ENCODE measurements around the gene HIVEP2.

The HIVEP2 gene

GRCh38 chr6:142804490-142804889, 140.5 kb downstream of the HIVEP2 start:
- no peak overlapping the region for H3K4me2 ChIP-seq
- H4K20me1 ChIP-seq: peaks cover 0 to 48% (median 3%) of the 10 kb centered on the region in 11 experiments; a peak in 8 of 22 replicates
- no peaks in the 10 kb centered on the region for H3K4me1 ChIP-seq
- no peak overlapping the region for H3K4me3 ChIP-seq
- no peaks in the 10 kb centered on the region for H3K9me3 ChIP-seq (replicated peaks in 1 of 11)
- TF ChIP-seq Cebpa-rat (IDR thresholded peaks at IDR 0.05): no peak
- no peak overlapping the region for H3K9ac ChIP-seq
- H3K36me3 ChIP-seq: peaks cover 0 to 56% (median 30%) of the 10 kb centered on the region in 11 experiments; a peak in 18 of 22 replicates
- H3K27me3 ChIP-seq: no peaks in the 10 kb centered on the region
- no peak overlapping the region for H3K27ac ChIP-seq

- H3K4me1 ChIP-seq: no peaks in the 10 kb centered on the region
- H3K9me3 ChIP-seq (replicated peaks in 1 of 11): no peaks in the 10 kb centered on the region
- peaks cover 0 to 58% (median 5%) of the 10 kb centered on the region in 11 experiments; a peak in 8 of 22 replicates for H4K20me1 ChIP-seq
- H3K27ac ChIP-seq: no peak overlapping the region
- no peak for TF ChIP-seq Cebpa-rat (IDR thresholded peaks at IDR 0.05)
- H3K36me3 ChIP-seq: peaks cover 0 to 47% (median 21%) of the 10 kb centered on the region in 11 experiments; a peak in 17 of 22 replicates
- H3K4me3 ChIP-seq: no peak overlapping the region
- H3K4me2 ChIP-seq: no peak overlapping the region
- H3K27me3 ChIP-seq: no peaks in the 10 kb centered on the region
- H3K9ac ChIP-seq: no peak overlapping the region
These were observed 141.4 kb downstream of the HIVEP2 start for GRCh38 chr6:142803495-142804058.

- Histone ChIP-seq H3K4me3 (no peak overlapping the region), H3K36me3 (peaks cover 0 to 52% (median 18%) of the 10 kb centered on the region in 11 experiments; a peak in 16 of 22 replicates), H3K4me2 (no peak overlapping the region), H4K20me1 (peaks cover 0 to 63% (median 5%) of the 10 kb centered on the region in 11 experiments; a peak in 8 of 22 replicates), H3K9ac (no peak overlapping the region), H3K9me3 (replicated peaks in 1 of 11) (no peaks in the 10 kb centered on the region), H3K27me3 (no peaks in the 10 kb centered on the region), H3K4me1 (no peaks in the 10 kb centered on the region), H3K27ac (no peak overlapping the region)
- TF ChIP-seq Cebpa-rat (IDR thresholded peaks at IDR 0.05): no peak
These were observed 141.9 kb downstream of the HIVEP2 start for GRCh38 chr6:142803032-142803431.

GRCh38 chr6:142802124-142802523, 142.9 kb downstream of the HIVEP2 start:
- Histone ChIP-seq H3K4me2 (no peak overlapping the region), H3K36me3 (peaks cover 0 to 45% (median 18%) of the 10 kb centered on the region in 11 experiments; a peak in 14 of 22 replicates), H3K27me3 (no peaks in the 10 kb centered on the region), H3K4me3 (no peak overlapping the region), H3K27ac (no peak overlapping the region), H3K4me1 (no peaks in the 10 kb centered on the region), H4K20me1 (peaks cover 0 to 71% (median 5%) of the 10 kb centered on the region in 11 experiments; a peak in 8 of 22 replicates), H3K9ac (no peak overlapping the region), H3K9me3 (replicated peaks in 1 of 11) (no peaks in the 10 kb centered on the region)
- no peak for TF ChIP-seq Cebpa-rat (IDR thresholded peaks at IDR 0.05)

- H3K9ac ChIP-seq: no peak overlapping the region
- peaks cover 0 to 6% (median 0%) of the 10 kb centered on the region in 10 experiments; a peak in 2 of 20 replicates for H3K4me1 ChIP-seq
These were observed 144.7 kb downstream of the HIVEP2 start for GRCh38 chr6:142800240-142800639.

GRCh38 chr6:142799639-142800038, 145.3 kb downstream of the HIVEP2 start:
- Histone ChIP-seq H3K9ac (no peak overlapping the region), H3K9me3 (replicated peaks in 1 of 11) (no peaks in the 10 kb centered on the region), H4K20me1 (peaks cover 0 to 65% (median 4%) of the 10 kb centered on the region in 11 experiments; a peak in 7 of 22 replicates), H3K4me2 (no peak overlapping the region), H3K27me3 (no peaks in the 10 kb centered on the region), H3K36me3 (peaks cover 0 to 40% (median 7%) of the 10 kb centered on the region in 11 experiments; a peak in 10 of 22 replicates), H3K4me3 (no peak overlapping the region), H3K4me1 (peaks cover 0 to 6% (median 0%) of the 10 kb centered on the region in 10 experiments; a peak in 2 of 20 replicates), H3K27ac (no peak overlapping the region)
- TF ChIP-seq Cebpa-rat (IDR thresholded peaks at IDR 0.05): no peak

More at GRCh38 chr6:142800240-142800639, 144.7 kb downstream of the HIVEP2 start:
- Histone ChIP-seq H4K20me1 (peaks cover 0 to 71% (median 5%) of the 10 kb centered on the region in 11 experiments; a peak in 9 of 22 replicates), H3K27me3 (no peaks in the 10 kb centered on the region), H3K9me3 (replicated peaks in 1 of 11) (no peaks in the 10 kb centered on the region), H3K4me3 (no peak overlapping the region), H3K4me2 (no peak overlapping the region), H3K36me3 (peaks cover 0 to 42% (median 7%) of the 10 kb centered on the region in 11 experiments; a peak in 10 of 22 replicates), H3K27ac (no peak overlapping the region)
- no peak for TF ChIP-seq Cebpa-rat (IDR thresholded peaks at IDR 0.05)

GRCh38 chr6:142797159-142797558, 147.8 kb downstream of the HIVEP2 start:
- no peak overlapping the region for H3K27ac ChIP-seq
- no peaks in the 10 kb centered on the region for H3K27me3 ChIP-seq
- no peak overlapping the region for H3K4me2 ChIP-seq

GRCh38 chr6:142796571-142796970, 148.4 kb downstream of the HIVEP2 start:
- no peaks in the 10 kb centered on the region for H3K9me3 ChIP-seq (replicated peaks in 1 of 11)
- H3K4me3 ChIP-seq: no peak overlapping the region
- peaks cover 0 to 6% (median 0%) of the 10 kb centered on the region in 10 experiments; a peak in 2 of 20 replicates for H3K4me1 ChIP-seq
- no peak overlapping the region for H3K4me2 ChIP-seq
- no peak overlapping the region for H3K27ac ChIP-seq
- peaks cover 0 to 35% (median 7%) of the 10 kb centered on the region in 11 experiments; a peak in 10 of 22 replicates for H3K36me3 ChIP-seq
- H3K27me3 ChIP-seq: no peaks in the 10 kb centered on the region
- TF ChIP-seq Cebpa-rat (IDR thresholded peaks at IDR 0.05): 0 out of 22 replicates have a peak, but pooled peaks of 1 of the 11 experiments have one; percentile 24
- peaks cover 0 to 48% (median 4%) of the 10 kb centered on the region in 11 experiments; a peak in 5 of 22 replicates for H4K20me1 ChIP-seq
- no peak overlapping the region for H3K9ac ChIP-seq

More at GRCh38 chr6:142797159-142797558, 147.8 kb downstream of the HIVEP2 start:
- H4K20me1 ChIP-seq: peaks cover 0 to 48% (median 4%) of the 10 kb centered on the region in 11 experiments; a peak in 6 of 22 replicates
- H3K4me3 ChIP-seq: no peak overlapping the region
- peaks cover 0 to 40% (median 7%) of the 10 kb centered on the region in 11 experiments; a peak in 10 of 22 replicates for H3K36me3 ChIP-seq
- no peak overlapping the region for H3K9ac ChIP-seq
- TF ChIP-seq Cebpa-rat (IDR thresholded peaks at IDR 0.05): no peak
- no peaks in the 10 kb centered on the region for H3K9me3 ChIP-seq (replicated peaks in 1 of 11)
- H3K4me1 ChIP-seq: peaks cover 0 to 6% (median 0%) of the 10 kb centered on the region in 10 experiments; a peak in 2 of 20 replicates

- Histone ChIP-seq H3K4me3 (no peak overlapping the region), H3K4me2 (no peak overlapping the region), H3K36me3 (peaks cover 0 to 31% (median 5%) of the 10 kb centered on the region in 11 experiments; a peak in 11 of 22 replicates), H3K4me1 (peaks cover 0 to 6% (median 0%) of the 10 kb centered on the region in 10 experiments; a peak in 2 of 20 replicates), H3K27me3 (no peaks in the 10 kb centered on the region), H3K9me3 (replicated peaks in 1 of 11) (no peaks in the 10 kb centered on the region), H3K9ac (no peak overlapping the region), H3K27ac (no peak overlapping the region), H4K20me1 (peaks cover 0 to 49% (median 4%) of the 10 kb centered on the region in 11 experiments; a peak in 5 of 22 replicates)
- TF ChIP-seq Cebpa-rat (IDR thresholded peaks at IDR 0.05): no peak
These were observed 149.0 kb downstream of the HIVEP2 start for GRCh38 chr6:142796024-142796423.

Measured in BLaER1 treated with 17β-estradiol and CSF1 and Interleukin-3, amounts not matched to agents 10 nM and 100 nM (cell line).